Hematopoietic multipotent progenitor cell treated with erythropoietin and hydrocortisone succinate and interleukin-3 and kit ligand, for 17 days (in vitro differentiated cells): ENCODE results near the gene UNKL.

Experiments used
- DNase-seq: peaks from one replicate; pipeline ENCODE4 v3.0.0-alpha.2; 2015; ENCODE audit warnings: low spot score

Gene UNKL

GRCh38 chr16:1401758-1402154, 12.7 kb downstream of the UNKL start:
- no peak for DNase-seq

DNA sequence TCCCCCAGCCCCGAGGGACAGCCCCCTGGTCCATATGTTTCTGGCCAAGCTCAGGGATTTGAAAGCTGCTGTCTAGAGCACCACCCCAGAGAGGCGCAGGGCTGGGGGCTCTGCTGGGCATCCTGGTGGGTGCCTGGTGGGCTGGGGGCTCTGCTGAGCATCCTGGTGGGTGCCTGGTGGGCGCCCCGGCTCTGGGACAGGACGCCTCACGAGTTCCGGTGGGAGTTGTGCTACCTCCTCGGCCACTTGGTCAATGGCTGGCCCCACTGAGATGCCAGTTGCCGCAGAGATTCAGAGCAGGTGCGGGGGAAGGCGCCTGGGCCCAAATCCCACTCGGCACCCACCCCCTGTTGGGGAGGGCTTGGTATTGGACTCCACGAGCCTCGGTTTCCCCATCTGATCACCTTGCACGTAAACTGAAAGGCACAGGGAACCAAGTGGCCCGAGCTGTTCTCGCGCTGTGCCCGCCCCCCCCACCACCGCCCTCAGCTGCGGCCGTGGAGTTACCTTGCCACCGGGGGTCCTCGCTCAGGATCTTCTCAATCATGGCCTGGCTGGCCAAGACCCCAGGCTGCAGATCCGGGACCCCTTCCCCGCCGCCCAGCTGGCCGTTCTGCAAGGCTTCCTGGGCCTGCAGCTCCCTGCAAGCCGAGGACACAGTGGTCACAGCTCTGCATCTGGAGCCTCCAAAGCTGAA, 13.3 kb downstream of the UNKL start:
- no peak for DNase-seq

DNA sequence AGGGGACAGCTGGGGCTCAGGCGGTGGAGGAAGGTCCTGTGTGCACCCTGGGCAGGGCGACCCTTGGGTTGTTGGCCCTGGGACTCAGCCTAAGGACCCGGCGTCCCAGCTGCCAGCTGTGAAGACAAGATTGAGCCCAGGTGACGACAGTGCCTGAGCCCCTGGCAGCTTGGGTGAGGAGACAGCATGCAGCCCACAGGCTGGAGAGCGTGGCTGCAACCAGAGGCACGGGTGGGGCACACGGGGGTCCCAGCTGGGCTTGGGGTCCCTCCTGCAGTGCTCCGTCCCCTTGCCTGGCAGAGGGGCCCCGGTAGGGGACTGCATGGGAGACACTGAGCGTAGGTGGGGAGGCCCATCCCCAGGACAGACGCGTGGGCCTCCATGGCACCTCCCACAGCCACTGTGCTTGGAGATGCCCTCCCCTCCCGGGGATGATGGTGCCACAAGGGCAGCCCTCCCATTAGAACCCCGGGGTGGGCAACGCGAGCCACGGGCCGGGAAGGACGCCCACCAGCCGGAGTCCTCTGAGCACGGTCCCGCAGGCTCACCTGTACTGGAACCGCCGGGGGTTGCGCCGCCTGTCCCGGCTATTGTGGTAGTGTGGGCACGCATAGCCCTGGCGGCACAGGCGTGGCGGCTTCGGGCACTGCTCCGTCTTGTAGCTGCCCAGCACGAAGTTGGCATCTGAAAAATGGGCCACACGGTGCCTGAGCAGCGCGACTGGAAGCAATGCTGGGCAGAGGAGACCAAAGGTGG, 15.5 kb downstream of the UNKL start:
- no peak for DNase-seq

GRCh38 chr16:1398351-1398750, 16.2 kb downstream of the UNKL start:
- no peak for DNase-seq

GRCh38 chr16:1397779-1398178, 16.7 kb downstream of the UNKL start:
- DNase-seq: no peak

DNA sequence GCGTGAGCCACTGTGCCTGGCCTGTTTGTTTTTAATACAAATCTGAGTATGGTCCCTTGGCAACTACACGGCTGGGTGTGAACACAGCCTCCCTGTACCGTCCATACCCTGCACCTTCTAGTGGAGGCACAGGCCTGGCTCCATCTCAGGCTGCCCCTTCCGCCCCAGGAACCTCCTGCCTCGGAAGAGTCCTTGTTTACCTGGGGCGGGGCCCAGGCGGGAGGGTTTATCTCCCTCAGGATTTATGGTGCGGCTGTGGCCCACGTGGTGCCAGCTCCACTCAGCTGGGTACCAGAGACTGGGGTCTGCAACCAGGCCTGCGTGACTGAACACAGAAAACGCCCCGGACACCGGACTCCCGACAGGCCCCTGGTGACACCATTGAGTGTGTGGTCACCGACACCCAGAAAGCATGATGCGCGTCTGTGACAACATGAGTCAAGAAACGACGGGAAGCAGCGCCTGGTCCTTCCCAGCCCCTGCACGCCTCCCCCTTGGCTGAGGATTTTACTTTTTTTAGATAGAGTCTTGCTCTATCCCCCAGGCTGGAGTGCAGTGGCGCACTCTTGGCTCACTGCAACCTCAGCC, 19.0 kb downstream of the UNKL start:
- DNase-seq: no peak

DNA sequence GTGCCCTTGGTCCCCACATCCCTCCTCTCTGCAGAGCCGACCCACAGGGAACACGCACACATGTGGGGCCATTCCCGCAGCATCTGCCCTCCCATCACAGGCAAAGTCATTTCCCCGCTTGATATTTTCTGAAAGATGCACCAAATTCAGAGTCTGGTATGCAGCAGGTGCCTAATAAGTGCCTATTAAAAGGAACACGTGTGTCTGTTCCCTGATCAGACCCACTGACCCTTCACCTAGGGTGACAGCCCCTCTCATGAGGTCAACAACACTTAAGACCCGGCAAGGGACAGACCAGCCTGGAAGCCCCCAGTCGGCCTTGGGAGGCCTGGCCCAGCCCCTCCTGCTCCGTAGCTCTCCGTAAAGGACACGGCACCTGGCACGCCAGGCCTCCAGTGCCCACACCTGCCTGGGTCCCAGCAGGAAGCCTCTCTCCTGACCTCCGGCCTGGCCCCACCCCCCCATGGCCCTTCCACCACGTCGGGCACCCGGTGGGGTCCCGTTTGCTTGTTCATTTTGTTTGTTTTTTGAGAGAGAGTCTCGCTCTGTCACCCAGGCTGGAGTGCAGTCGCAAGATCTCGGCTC, 20.0 kb downstream of the UNKL start:
- DNase-seq: no peak

- DNase-seq: no peak
These were observed 20.8 kb downstream of the UNKL start for GRCh38 chr16:1393613-1394176.

DNA sequence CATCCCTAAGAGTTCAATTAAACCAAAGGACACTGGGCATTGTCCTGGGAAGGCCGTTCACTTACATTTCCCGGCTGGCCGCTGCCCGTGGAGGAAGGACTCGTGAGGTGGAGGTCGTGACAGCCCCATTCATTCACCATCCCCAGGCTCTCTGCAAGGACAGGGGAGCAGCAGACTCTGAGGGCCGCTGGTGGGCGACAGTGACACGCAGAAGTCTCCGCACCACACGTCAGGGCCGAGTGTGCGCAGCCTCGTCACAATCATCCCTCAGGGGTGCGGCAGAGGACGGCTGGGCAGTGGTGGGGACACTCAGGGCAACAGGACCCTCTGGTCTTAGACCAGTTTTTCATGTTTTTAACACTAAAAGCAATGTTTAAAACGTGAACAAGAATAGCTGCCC, 21.7 kb downstream of the UNKL start:
- no peak for DNase-seq

DNA sequence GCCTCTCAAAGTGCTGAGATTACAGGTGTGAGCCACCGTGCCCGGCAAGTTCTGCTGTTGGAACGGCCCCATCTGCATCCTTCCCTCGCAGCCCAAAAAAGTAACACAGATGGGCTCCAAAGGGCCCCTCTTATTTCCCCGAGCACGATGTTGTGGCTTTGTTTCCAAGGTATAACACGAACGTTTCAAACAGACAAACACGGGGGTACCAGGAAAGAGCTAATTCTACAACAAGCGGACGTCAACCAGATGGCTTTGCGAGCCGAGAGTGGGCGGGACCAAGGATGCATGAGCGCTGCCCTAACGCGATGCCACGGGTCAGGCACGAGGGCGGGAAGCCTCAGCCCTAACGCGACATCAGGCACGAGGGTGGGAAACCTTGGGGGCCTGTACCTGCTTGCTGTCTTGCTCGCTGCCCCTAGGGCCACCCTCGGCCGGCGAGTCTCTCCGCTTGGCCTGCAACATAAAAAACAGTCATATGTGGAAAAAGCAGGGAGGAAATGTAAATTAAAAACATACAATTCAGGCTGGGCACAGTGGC, 24.2 kb downstream of the UNKL start:
- no peak for DNase-seq

GRCh38 chr16:1389762-1390161, 24.7 kb downstream of the UNKL start:
- no peak for DNase-seq

DNA sequence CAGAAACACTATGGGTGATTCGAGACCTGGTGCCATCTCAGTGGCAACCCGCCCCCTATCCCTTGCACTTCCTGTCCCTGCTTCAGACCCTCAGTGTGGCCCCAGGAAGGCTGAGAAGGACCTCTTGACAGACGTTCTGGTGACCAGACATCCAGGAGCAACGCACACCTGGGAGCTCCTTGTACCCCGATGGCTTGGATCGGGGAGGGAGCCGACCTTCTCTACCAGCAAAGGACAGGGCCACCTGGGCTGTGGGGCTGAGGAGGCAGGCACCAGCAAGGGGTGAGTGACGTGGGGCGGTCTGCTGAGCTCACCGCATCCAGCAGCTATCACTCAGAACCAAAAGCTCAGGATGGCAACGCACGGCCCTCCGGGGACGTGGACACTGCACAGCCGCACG, 27.2 kb downstream of the UNKL start:
- no peak for DNase-seq

GRCh38 chr16:1385232-1385631, 29.3 kb downstream of the UNKL start:
- no peak for DNase-seq

DNA sequence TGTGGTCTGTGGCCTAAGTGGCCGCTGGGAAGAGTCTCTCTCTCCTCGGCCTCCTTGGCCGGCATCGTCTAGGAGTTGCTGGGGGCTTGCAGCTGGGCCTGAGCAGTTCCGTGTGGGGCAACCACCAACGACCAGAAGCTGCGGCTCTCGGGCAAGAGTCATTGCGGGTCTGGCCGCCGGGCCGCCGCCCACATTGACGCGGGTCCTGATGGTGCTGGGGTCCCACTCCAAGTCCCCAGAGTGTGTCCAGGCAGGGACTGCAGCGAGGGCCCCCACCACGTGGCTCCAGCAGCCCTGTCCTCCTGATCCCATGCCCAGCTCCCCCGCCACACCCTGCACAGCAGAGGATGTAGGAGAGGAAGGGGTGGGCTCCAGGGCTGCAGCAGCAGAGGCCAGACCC, 30.9 kb downstream of the UNKL start:
- DNase-seq: no peak

- no peak for DNase-seq
These were observed 32.7 kb downstream of the UNKL start for GRCh38 chr16:1381612-1382406.

DNA sequence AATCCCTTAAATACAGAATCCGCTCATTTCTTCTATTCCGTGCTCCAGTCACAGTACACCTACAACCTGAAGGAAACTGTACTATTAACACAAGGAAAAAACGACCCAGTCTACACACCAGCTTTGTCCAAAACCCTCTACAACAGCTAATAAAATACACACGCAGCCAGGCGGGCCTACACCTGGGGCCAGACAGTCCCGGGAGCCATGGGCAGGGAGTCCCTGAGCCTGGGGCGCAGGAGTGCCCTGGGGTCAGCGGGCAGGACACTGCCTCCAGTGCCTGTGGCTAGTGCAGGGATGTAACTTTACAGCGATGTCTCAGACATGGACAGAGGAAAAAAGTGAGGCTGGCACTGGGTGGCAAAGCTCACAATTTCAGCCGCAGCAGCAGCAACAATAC, 34.3 kb downstream of the UNKL start:
- DNase-seq: no peak

GRCh38 chr16:1379304-1380076, 35.0 kb downstream of the UNKL start:
- DNase-seq: peak; percentile 90

GRCh38 chr16:1378804-1379303, 35.6 kb downstream of the UNKL start:
- DNase-seq: peak; percentile 95

DNA sequence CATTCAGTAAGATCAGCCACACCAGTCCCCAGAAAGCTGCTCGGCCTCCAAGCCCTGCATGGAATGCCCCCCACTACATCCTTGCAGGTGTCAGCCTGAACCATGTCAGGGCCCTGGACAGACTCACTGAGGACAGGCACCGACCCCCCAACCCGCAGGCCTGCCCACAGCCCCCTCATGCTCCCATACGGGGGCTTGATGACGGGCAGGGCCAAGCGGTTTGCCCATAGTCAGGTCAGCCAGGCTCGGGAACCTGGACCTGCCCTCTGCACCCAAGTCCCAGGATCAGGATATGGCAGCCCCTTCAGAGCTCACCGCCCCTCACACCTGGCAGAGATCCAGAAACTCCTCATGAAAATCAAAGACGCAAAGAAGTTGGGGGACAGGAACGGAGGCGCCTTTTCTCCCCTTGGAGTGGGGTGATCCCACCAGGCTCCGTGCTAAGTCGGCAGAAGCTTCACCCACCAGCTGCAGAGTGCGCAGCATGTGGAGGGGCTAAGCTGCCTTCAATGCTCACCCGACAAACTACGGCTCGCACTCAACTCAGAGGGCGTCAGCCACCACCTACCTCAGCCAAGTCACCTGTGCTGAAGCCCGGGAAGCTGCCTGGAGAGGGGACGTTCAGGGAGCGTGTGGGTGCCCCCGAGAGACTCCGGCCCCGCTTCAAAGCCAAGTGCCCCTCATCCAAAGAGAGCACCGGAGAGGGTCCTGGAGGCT, 36.3 kb downstream of the UNKL start:
- DNase-seq: peak; percentile 37
